ENCODE measurements around the gene CRHR2. TPM values are rescaled to one million over a fixed set of nuclear protein-coding genes. Genes with fewer than 3 reads are reported as not detected.

The CRHR2 gene
- total and polyA plus RNA-seq, 2 of the 4 experiments (the other 2 are of a cell fraction), result not detected

DNA sequence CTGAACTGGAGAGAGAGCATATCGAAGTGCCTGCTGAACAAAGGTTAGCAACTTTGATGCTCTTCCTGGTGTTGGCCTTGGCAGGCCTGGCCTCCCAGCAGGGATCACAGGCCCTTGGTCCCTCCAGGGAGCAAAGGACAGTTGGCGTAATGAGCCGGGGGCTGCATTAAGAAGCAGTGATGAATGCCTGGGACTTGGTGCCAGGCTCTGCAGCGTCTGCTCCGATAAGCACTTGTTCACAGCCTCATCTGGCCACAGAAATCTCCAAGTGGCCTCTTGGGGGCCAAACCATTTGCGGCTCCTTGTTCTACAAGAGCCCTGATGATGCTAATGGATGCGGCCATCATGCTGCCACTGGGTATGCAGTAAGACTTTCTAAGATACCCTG lies 31.8 kb downstream of the CRHR2 start:
- H3K4me1 ChIP-seq (ENCODE audit: control insufficient read depth, insufficient read depth, low read length), result no peaks in the 10 kb centered on the region
- no peak overlapping the region for H2BK15ac ChIP-seq (ENCODE audit: low read depth, low read length)
- no peaks in the 10 kb centered on the region for H3K9me3 ChIP-seq (ENCODE audit: control insufficient read depth, insufficient read depth, low read length)
- ChIA-PET POLR2A (ENCODE audit: unreplicated experiment) (no interaction called here), CTCF (no interaction called here)
- H2BK5ac ChIP-seq (ENCODE audit: low read depth, low read length, poor library complexity, severe bottlenecking), result no peak overlapping the region
- no TSS peak for BruUV-seq (replicated peaks)
- TF ChIP-seq POLR2A (IDR thresholded peaks at IDR 0.05; ENCODE audit: low read depth, low read length) (no peak), MXI1 (IDR thresholded peaks at IDR 0.05; ENCODE audit: borderline replicate concordance, low read depth, low read length) (no peak), CEBPB (IDR thresholded peaks at IDR 0.05; ENCODE audit: low read depth, low read length) (no peak), RCOR1 (IDR thresholded peaks at IDR 0.05; ENCODE audit: insufficient replicate concordance, low read length) (no peak), RFX5 (IDR thresholded peaks at IDR 0.05; ENCODE audit: low read depth, low read length) (no peak), BHLHE40 (IDR thresholded peaks at IDR 0.05; ENCODE audit: low read depth, low read length) (no peak), MAFK (IDR thresholded peaks at IDR 0.05; ENCODE audit: low read depth, low read length) (no peak), FOS (IDR thresholded peaks at IDR 0.05; ENCODE audit: low read depth, low read length) (no peak), NFE2L2 (IDR thresholded peaks at IDR 0.05; ENCODE audit: low read depth, low read length) (no peak), RAD21 (IDR thresholded peaks at IDR 0.05; ENCODE audit: low read length) (no peak), SMC3 (IDR thresholded peaks at IDR 0.05; ENCODE audit: low read depth, low read length) (no peak), ELK1 (IDR thresholded peaks at IDR 0.05; ENCODE audit: borderline replicate concordance, low read depth, low read length) (no peak)
- TF ChIP-seq, protein P1, sequence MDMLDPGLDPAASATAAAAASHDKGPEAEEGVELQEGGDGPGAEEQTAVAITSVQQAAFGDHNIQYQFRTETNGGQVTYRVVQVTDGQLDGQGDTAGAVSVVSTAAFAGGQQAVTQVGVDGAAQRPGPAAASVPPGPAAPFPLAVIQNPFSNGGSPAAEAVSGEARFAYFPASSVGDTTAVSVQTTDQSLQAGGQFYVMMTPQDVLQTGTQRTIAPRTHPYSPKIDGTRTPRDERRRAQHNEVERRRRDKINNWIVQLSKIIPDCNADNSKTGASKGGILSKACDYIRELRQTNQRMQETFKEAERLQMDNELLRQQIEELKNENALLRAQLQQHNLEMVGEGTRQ (IDR thresholded peaks at IDR 0.05; ENCODE audit: low read depth, low read length), result no peak
- TF ChIP-seq, protein P2, sequence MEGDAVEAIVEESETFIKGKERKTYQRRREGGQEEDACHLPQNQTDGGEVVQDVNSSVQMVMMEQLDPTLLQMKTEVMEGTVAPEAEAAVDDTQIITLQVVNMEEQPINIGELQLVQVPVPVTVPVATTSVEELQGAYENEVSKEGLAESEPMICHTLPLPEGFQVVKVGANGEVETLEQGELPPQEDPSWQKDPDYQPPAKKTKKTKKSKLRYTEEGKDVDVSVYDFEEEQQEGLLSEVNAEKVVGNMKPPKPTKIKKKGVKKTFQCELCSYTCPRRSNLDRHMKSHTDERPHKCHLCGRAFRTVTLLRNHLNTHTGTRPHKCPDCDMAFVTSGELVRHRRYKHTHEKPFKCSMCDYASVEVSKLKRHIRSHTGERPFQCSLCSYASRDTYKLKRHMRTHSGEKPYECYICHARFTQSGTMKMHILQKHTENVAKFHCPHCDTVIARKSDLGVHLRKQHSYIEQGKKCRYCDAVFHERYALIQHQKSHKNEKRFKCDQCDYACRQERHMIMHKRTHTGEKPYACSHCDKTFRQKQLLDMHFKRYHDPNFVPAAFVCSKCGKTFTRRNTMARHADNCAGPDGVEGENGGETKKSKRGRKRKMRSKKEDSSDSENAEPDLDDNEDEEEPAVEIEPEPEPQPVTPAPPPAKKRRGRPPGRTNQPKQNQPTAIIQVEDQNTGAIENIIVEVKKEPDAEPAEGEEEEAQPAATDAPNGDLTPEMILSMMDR (conservative IDR thresholded peaks at IDR 0.05; ENCODE audit: low read depth, low read length), result no peak
- H3K79me1 ChIP-seq (ENCODE audit: low read depth in 1 of 2, low read length in 2 of 2), result no peaks in the 10 kb centered on the region
- H3K27me3 ChIP-seq (ENCODE audit: control insufficient read depth, insufficient read depth, low read length), result no peaks in the 10 kb centered on the region; the same call in 1 of the 2 replicates
- intact Hi-C loops (cut with micrococcal nuclease), result no loop called here
- no peak overlapping the region for H4K8ac ChIP-seq (ENCODE audit: low read depth in 2 of 2, low read length in 2 of 2)
- dilution Hi-C loops (cut with HindIII; ENCODE audit: low sequenced_read_pairs, unreplicated experiment), result no loop called here
- H3K9ac ChIP-seq (ENCODE audit: low read depth, low read length), result no peak overlapping the region
- H3K23ac ChIP-seq (ENCODE audit: low read depth, low read length), result no peak overlapping the region
- H3K4me3 ChIP-seq (ENCODE audit: insufficient read depth, low read depth, low read length), result no peak overlapping the region
- H3K4ac ChIP-seq (ENCODE audit: low read depth, low read length), result no peak overlapping the region
- H3K18ac ChIP-seq (ENCODE audit: low read depth, low read length), result no peak overlapping the region
- no peak overlapping the region for H2AK5ac ChIP-seq (ENCODE audit: low read depth, low read length)
- H2BK20ac ChIP-seq (ENCODE audit: low read depth, low read length), result no peak overlapping the region
- ATAC-seq (ENCODE audit: low read depth) (no peak), DNase-seq (no peak)
- H3K14ac ChIP-seq (replicated peaks; ENCODE audit: low read depth, low read length), result no peak overlapping the region
- no peak overlapping the region for H3K56ac ChIP-seq (ENCODE audit: extremely low read depth, insufficient read depth, low read length)
- in situ Hi-C loops (cut with MboI; ENCODE audit: low sequenced_read_pairs), result no loop called here
- no peak overlapping the region for H2AFZ ChIP-seq (replicated peaks; ENCODE audit: low read length, poor library complexity)
- no peak overlapping the region for H2AK9ac ChIP-seq (replicated peaks; ENCODE audit: low read depth, low read length, poor library complexity)
- H4K20me1 ChIP-seq (ENCODE audit: insufficient read depth, low read length), result no peaks in the 10 kb centered on the region
- H3K4me2 ChIP-seq (ENCODE audit: low read depth, low read length), result no peak overlapping the region
- H2BK120ac ChIP-seq (ENCODE audit: low read depth, low read length), result no peak overlapping the region
- no peak overlapping the region for H4K91ac ChIP-seq (ENCODE audit: insufficient read depth, low read depth, low read length)
- H3K27ac ChIP-seq (ENCODE audit: insufficient read depth, low read length), result no peak overlapping the region
- 86% methylated on average over 6 of the region's 7 CpGs; no CpG with 5 or more reads in 1 of the 2 experiments for WGBS, 2 experiments (ENCODE audit: extremely low coverage in 2 of 2, insufficient read length in 1 of 2)
- H4K5ac ChIP-seq (ENCODE audit: low read depth, low read length), result no peak overlapping the region
- no peaks in the 10 kb centered on the region; the same call in 1 of the 2 replicates for H3K36me3 ChIP-seq (ENCODE audit: control insufficient read depth, insufficient read depth, low read length)
- no peaks in the 10 kb centered on the region for H3K9me1 ChIP-seq (ENCODE audit: insufficient read depth, low read length)
